ENCODE data around the gene OR5B12.
"Not testable (repeated sequence)": the region's sequence is repeated elsewhere in the genome, so short reads cannot be mapped to it uniquely, and the experiment has no call there.

OR5B12 gene

DNA sequence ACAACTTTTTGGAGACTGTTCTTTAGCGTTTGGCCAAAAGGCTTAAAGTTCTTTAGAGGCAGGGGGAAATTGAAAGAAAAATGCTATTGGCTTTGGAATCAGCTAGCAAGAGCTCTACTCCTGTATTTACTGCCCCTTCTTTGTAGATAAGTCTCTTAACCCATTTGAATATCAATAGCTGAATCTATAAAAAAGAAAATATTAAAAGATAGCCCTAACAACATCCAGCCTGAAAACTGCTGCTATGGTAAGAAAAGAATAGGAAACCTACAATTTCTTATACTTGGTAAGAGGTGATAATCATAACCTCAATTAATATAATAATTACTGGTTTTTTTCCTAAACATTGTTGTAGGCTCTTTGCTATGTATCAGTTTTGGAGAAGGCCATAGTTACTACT, at the start of gene OR5B12:
Gene OR5B12, minus strand, starts transcription at position 101 of the 400 bp plus-strand sequence. CDS start 2,085 bp downstream, outside the sequence.
- DNase-seq: no peak

DNA sequence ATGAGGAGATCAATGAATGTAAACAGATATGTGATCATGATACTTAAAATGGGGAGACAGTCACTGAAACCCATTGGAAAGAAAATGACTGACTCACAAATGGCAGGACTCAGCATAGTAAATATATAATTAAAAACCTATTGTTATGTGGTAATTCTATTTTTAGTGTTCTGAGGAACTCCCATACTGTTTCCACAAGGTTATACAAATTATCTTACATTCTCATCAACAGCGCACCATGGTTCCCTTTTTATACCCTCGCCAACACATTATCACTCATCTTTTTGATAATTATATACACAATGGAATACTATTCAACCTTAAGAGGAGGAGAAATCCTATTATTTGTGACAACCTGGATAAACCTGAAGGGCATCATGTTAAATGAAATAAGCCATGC, 48.8 kb upstream of the OR5B12 start:
- DNase-seq: no peak

DNA sequence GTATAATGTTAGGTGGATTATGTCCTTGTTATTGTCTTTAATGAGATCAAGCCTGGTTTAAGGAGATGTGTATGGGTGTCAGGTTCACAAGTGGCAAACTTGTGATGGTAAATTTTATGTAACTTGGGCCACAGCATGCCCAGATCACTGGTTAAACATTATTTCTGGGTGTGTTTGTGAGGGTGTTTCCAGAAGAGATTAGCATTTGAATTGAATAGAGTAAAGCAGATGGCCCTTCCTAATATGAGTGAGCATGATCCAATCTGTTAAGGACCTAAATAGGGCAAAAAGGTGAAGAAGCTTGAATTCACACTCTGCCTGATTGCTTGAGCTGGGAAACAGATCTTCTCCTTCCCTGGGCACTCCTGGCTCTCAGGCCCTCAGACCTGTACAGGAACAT, 45.1 kb upstream of the OR5B12 start:
- no peak for DNase-seq

GRCh38 chr11:58485961-58486360, 43.9 kb upstream of the OR5B12 start:
- no peak for DNase-seq

DNA sequence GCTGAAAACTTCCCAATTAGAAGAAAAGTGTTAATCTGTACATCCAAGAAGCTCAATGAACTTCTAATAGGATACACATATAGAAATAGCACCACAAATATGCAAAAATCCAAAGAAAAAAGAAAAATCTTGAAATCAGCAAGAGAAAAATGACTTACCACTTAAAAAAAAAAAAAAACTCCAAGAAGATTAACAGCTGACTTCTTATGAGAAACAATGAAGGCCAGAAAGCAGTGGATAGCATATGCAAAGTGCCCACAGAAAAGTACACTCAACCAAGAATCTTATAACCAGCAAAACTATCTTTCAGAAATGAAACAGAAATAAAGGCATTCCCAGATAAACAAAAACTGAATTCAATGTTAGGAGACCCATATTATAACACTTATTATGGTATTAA, 29.9 kb upstream of the OR5B12 start:
- DNase-seq: no peak

- no peak for DNase-seq
These were observed 24.3 kb upstream of the OR5B12 start for GRCh38 chr11:58466293-58466692.

GRCh38 chr11:58465690-58466089, 23.7 kb upstream of the OR5B12 start:
- DNase-seq: no peak

DNA sequence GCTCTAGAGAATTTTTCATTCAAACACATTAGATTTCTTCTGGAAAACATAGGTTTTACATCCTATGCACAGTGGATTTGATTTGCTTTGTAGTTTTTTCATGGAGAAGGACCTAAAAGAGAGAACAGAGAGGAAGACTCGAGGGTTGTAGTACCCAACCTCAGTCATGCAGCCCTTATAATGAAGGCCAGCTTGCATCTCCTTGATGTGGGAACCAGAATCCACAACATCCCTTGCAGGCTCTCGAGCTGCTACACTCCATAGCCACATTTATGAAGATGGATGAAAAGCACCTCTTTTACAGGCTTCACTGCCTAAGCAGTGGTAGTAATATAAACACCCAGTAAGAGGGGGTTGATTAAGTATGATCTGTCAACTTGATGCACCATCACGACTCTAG, 9.5 kb upstream of the OR5B12 start:
- DNase-seq: no peak

- DNase-seq: no peak
These were observed 4.3 kb upstream of the OR5B12 start for GRCh38 chr11:58446294-58446693.

DNA sequence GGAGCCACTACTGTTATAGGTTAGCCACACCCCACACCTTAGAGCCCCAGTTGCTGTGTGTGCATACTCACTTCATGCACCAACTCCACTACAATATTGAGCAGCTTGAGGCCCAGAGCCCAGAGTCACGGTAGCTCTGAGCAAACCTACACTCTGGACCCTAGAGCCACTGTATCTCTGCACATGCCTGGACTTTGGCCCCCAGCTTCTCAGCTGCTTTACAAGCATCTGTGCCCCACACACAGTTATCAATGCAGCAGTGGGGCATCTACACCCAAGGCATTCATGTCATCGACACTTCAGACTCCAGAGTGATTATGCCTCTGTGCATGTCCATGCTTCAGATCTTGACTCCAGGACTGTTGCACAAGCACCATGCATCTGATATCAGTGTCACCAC, 2.3 kb upstream of the OR5B12 start:
- DNase-seq: no peak

- DNase-seq: no peak
These were observed 3.5 kb downstream of the OR5B12 start for GRCh38 chr11:58438486-58438885.

DNA sequence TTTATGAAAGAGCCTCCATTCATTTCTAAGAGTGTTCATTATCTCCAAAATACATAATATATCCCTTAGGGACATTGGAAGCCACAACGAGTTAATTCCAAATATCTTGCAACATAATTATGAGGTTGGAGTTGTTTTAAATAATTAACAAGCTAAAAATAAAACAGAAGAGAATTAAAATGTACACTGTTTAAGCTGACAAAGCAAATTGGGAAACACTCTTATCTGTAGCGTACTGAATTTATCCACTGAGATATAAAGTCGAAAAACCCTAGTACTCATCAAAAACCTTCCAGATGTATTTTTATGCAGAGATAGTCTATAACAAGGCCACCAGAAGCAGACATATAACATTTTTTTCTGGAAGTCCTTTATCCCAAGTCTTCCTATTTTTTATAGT, 7.8 kb downstream of the OR5B12 start:
- DNase-seq: no peak

- DNase-seq: no peak
These were observed 8.3 kb downstream of the OR5B12 start for GRCh38 chr11:58433638-58434203.

DNA sequence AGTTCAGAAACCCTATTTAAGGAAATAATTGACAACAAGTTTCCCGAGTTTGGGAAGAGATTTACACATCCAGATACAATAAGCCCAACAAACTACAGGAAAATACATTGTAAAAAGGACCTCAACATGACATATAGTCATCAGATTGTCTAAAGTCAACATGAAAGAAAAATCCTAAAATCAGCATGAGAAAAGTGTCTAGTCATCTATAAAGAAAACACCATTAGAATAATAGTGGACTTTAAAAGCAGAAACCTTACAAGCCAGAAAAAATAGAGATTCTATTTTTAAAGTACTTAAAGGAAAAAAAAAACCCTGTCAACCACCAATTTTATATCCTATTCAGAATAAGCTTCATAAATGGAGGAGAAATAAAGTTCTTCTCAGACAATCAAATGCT, 12.8 kb downstream of the OR5B12 start:
- no peak for DNase-seq

- DNase-seq: no peak
These were observed 14.0 kb downstream of the OR5B12 start, which contains the start of gene OR5B2 for GRCh38 chr11:58428021-58428420. Gene OR5B2, minus strand, starts transcription at chr11:58428121. Its CDS starts 4,860 bp downstream, at chr11:58423261.

DNA sequence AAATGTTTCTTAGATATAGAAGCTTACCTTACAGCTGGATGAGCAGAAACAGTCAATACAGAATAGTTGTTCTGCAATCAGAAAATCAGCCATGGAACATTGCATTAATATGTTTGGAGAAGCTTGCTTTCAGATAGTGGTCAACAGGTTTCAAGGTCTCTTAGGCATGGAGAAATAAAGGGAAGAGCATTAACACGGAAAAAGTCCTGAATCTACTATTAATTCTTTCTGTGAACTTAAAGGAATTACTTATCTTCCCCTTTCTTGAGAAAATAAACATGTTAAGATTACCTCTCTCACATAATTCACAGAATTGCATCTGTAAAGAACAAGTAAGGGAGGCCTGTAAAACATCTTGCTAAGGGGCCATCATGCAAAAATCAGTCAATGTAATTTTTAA, 35.3 kb downstream of the OR5B12 start, which contains the start of gene OR5B3:
Gene OR5B3, minus strand, starts transcription at position 101 of the 400 bp plus-strand sequence. CDS start 3,465 bp downstream, outside the sequence.
- DNase-seq: no peak

- DNase-seq: not testable (repeated sequence)
These were observed 42.4 kb downstream of the OR5B12 start for GRCh38 chr11:58399622-58400021.

- no peak for DNase-seq
These were observed 46.5 kb downstream of the OR5B12 start for GRCh38 chr11:58395581-58395980.

DNA sequence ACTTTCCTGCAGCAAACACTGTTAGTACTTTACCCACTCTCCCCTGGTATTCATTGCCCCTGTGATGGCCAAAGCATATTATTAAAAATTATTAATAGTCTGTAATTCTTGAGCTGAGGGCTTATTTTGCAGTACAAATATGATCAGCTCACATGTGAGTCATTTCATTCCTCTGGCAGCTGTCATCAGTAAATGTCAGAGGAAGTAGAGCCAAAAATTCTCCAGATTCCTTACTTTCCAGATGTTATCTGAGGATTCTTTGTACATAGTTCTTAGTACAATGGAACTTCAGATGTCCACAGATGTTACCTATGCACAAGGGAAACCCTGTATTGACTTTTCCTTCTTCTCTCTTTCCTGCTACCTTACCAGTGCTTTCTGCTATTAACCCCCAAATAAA, 47.8 kb downstream of the OR5B12 start:
- DNase-seq: no peak

DNA sequence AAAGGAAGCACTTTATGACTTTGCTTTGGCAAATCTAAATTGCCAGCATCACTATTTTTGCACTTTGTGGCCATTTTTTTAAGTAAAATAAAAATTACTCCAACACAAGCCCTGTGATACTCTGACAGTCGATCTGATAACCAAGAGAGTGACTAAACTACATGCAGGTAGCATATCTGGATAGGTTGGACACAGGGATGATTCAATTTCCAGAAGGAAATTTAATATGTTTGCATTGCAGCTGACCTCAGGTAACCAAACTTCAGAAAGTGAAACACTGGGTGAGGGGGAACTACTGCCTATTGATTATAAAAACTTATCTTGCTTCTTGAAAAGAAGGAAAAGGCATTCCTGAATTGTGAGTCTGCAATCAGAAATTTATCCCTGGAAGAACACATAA, 49.3 kb downstream of the OR5B12 start:
- no peak for DNase-seq

GRCh38 chr11:58391879-58392278, 50.2 kb downstream of the OR5B12 start:
- no peak for DNase-seq

- DNase-seq: no peak
These were observed 51.4 kb downstream of the OR5B12 start for GRCh38 chr11:58390551-58391063.

Data from stimulated activated naive CD4-positive, alpha-beta T cell treated with Interleukin-2 at 50 U/mL for 16 hours (primary cell).